ENCODE data around the gene CENPX. TPM values are rescaled to one million over a fixed set of nuclear protein-coding genes. Genes with fewer than 3 reads are reported as not detected.
"Not testable (repeated sequence)": the region's sequence is repeated elsewhere in the genome, so short reads cannot be mapped to it uniquely, and the experiment has no call there.

CENPX gene
- total RNA-seq, 2 donors from 2014 or later, result 91.1 to 238 TPM

GRCh38 chr17:81987161-81987770 is 35.4 kb downstream of the CENPX start:
- Histone ChIP-seq H3K4me1 (peaks cover 13% of the 10 kb centered on the region), H3K27me3 (no peaks in the 10 kb centered on the region), H3K9me3 (no peaks in the 10 kb centered on the region), H3K9ac (ENCODE audit: low read depth in 2 of 2, low read length in 2 of 2) (no peak overlapping the region), H3K4me3 (no peak overlapping the region), H3K27ac (no peak overlapping the region), H3K36me3 (peaks cover 6% of the 10 kb centered on the region)
- no peak for DNase-seq
- TF ChIP-seq, protein P1, sequence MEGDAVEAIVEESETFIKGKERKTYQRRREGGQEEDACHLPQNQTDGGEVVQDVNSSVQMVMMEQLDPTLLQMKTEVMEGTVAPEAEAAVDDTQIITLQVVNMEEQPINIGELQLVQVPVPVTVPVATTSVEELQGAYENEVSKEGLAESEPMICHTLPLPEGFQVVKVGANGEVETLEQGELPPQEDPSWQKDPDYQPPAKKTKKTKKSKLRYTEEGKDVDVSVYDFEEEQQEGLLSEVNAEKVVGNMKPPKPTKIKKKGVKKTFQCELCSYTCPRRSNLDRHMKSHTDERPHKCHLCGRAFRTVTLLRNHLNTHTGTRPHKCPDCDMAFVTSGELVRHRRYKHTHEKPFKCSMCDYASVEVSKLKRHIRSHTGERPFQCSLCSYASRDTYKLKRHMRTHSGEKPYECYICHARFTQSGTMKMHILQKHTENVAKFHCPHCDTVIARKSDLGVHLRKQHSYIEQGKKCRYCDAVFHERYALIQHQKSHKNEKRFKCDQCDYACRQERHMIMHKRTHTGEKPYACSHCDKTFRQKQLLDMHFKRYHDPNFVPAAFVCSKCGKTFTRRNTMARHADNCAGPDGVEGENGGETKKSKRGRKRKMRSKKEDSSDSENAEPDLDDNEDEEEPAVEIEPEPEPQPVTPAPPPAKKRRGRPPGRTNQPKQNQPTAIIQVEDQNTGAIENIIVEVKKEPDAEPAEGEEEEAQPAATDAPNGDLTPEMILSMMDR (IDR thresholded peaks at IDR 0.05), result no peak
- intact Hi-C loops (cut with DNase I), result no loop called here

GRCh38 chr17:81986606-81987005 is 36.1 kb downstream of the CENPX start:
- TF ChIP-seq, protein P1 (IDR thresholded peaks at IDR 0.05), result no peak
- Histone ChIP-seq H3K4me1 (peaks cover 7% of the 10 kb centered on the region), H3K27ac (no peak overlapping the region), H3K4me3 (no peak overlapping the region), H3K36me3 (peaks cover 6% of the 10 kb centered on the region), H3K9ac (ENCODE audit: low read depth in 2 of 2, low read length in 2 of 2) (no peak overlapping the region), H3K27me3 (no peaks in the 10 kb centered on the region), H3K9me3 (no peaks in the 10 kb centered on the region)
- no peak for DNase-seq
- intact Hi-C loops (cut with DNase I), result no loop called here

DNA sequence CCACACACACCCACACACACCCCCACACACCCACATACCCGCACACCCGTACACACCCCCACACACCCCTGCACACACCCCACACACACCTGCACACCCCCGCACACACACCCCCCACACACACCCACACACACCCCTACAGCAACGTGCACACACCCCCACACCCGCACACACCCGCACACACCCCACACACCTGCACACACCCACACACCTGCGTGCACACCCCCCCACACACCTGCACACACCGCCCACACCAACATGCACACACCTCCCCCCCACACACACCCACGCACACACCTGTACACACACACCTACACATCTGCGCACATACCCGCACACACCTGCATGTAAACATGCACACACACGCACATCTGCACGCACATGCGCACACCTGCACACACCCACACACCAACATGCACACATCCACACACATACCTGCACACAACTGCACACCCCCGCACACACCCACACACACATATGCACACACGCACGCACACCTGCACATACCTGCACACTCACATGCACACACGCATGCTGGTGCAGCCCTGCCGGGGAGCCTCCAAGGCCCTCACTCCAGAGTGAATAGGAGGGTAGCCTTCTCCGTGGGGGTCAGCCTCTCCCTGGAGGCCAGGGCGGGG is 37.8 kb downstream of the CENPX start:
- Histone ChIP-seq H3K4me1 (no peaks in the 10 kb centered on the region), H3K9me3 (no peaks in the 10 kb centered on the region), H3K36me3 (peaks cover 6% of the 10 kb centered on the region), H3K9ac (ENCODE audit: low read depth in 2 of 2, low read length in 2 of 2) (no peak overlapping the region), H3K4me3 (no peak overlapping the region), H3K27ac (no peak overlapping the region), H3K27me3 (no peaks in the 10 kb centered on the region)
- TF ChIP-seq, protein P1 (IDR thresholded peaks at IDR 0.05), result no peak
- intact Hi-C loops (cut with DNase I), result no loop called here
- DNase-seq, result no peak

DNA sequence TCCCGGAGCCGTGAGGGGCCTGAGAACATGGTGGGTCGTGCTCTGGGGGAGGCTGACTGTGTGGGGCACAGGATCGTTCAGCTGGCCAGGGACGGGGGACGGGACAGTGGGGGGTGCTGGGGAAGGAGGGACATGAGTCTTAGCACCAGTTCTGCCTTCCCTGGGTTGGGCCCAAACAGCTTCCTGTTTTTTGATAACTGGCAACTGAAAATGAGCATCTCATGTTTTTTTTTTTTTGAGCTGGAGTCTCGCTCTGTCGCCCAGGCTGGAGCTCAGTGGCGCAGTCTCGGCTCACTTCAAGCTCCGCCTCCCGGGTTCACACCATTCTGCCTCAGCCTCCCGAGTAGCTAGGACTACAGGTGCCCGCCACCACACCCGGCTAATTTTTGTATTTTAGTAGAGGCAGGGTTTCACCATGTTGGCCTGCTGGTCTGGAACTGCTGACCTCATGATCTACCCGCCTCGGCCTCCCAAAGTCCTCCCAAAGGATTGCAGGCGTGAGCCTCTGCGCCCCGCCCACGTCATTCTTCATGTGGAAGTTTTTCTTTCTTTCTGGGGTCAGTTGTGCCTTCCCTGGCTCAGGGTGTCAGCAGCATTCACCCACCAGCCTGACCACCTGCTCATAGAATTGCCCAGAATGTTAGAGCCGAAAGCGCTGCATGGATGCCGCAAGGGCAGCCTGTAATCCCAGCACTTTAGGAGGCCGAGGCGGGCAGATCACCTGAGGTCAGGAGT is 38.9 kb downstream of the CENPX start:
- Histone ChIP-seq H3K4me3 (no peak overlapping the region), H3K4me1 (no peaks in the 10 kb centered on the region), H3K27me3 (no peaks in the 10 kb centered on the region), H3K9ac (ENCODE audit: low read depth in 2 of 2, low read length in 2 of 2) (no peak overlapping the region), H3K9me3 (no peaks in the 10 kb centered on the region), H3K27ac (no peak overlapping the region), H3K36me3 (peaks cover 6% of the 10 kb centered on the region)
- TF ChIP-seq, protein P1 (IDR thresholded peaks at IDR 0.05), result no peak
- intact Hi-C loops (cut with DNase I), result no loop called here
- DNase-seq, result no peak

GRCh38 chr17:81983011-81983638 is 39.6 kb downstream of the CENPX start:
- TF ChIP-seq, protein P1 (IDR thresholded peaks at IDR 0.05), result no peak

GRCh38 chr17:81981511-81981910 is 41.2 kb downstream of the CENPX start:
- H3K9ac ChIP-seq (ENCODE audit: low read depth in 2 of 2, low read length in 2 of 2); H3K4me1 ChIP-seq; H3K27ac ChIP-seq; intact Hi-C loops (cut with DNase I); H3K9me3 ChIP-seq; DNase-seq; H3K27me3 ChIP-seq; H3K36me3 ChIP-seq; H3K4me3 ChIP-seq: not testable (repeated sequence)

More at GRCh38 chr17:81983011-81983638, 39.6 kb downstream of the CENPX start:
- no peak for DNase-seq
- H3K9ac ChIP-seq (ENCODE audit: low read depth in 2 of 2, low read length in 2 of 2), result no peak overlapping the region
- no peaks in the 10 kb centered on the region for H3K27me3 ChIP-seq
- no peak overlapping the region for H3K27ac ChIP-seq
- no peaks in the 10 kb centered on the region for H3K4me1 ChIP-seq
- peaks cover 6% of the 10 kb centered on the region for H3K36me3 ChIP-seq
- intact Hi-C loops (cut with DNase I), result no loop called here
- no peak overlapping the region for H3K4me3 ChIP-seq
- no peaks in the 10 kb centered on the region for H3K9me3 ChIP-seq

All from colonic mucosa (tissue), 4 donors.